ENCODE measurements around the gene MRPL49.
"Not testable (repeated sequence)": the region's sequence is repeated elsewhere in the genome, so short reads cannot be mapped to it uniquely, and the experiment has no call there.

The MRPL49 gene

DNA sequence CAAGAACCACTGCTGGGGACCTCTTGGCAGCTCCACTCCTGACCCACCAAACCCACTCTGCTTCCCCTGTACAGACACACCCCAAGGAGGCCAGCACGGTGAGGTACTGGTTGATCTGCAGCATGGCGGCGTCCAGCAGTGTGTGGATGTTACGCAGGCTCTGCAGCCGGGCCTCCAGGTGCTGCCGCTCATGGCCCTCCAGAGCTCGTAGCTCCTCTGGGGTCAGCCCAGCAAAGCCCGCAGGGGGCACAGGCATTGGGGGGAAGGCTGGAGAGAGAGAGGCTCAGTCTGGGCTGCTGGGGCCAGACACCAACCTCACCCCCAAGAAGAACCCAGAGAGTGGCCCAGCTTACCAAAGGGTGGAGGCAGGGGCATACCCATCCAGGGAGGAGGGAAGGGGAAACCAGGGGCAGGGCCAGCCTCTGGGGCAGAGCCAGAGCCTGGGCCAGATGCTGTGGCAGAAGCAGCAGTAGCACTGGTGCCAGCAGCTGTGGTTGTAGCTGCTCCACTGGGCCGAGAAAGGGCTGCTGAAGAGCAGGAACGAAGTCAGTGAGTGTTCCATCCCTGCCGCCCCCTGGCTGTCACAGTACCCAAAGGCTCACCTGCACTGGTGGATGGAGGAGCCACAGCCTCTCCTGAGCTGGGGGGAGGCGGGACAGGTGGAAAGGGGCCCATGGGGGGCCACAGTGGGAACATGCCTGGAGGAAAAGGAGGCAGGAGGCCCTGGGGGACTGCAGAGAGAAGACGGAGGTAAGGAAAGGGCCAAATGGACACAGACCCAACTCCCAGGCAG, 7.7 kb downstream of the MRPL49 start:
- DNase-seq (ENCODE audit: low read depth, low spot score): no peak
- H3K4me3 ChIP-seq (ENCODE audit: low read length): no peak overlapping the region

DNA sequence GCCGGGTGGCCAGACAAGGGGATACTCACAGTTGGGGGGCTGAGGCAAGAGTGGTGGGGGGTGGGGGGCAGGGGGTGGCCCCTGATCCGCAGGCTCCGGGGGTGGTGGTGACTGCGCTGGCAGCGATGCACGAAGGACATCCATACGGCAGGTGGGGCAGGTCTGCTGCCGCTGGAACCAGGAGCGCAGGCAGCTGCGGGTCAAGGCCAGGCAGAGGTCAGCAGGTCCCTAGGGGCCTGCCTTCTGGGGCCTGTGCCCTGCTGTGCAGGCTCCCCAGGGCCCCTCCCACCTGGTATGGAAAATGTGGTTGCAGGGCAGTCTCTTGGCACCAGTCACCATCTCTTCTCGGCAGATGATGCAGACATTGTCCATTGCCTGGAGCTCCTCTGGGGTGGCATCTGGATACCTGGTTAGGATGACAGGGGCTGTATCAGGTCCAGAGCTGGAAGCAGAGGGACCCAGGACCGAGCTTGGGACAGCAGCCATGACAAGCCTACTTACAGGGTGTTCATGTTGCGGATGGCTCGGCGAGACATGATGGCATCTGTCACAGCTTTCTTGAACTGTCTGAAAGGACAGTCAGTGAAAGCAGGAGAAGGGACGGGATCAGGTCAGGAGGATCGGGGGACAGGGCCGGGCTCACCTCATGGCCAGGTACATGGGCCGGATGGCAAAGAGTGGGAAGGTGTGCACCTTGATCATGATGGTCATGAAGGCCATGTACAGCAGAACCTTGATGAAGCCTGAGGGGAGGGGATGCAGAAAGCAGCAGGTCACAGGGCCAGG, 8.7 kb downstream of the MRPL49 start:
- no peak overlapping the region for H3K4me3 ChIP-seq (ENCODE audit: low read length)

DNA sequence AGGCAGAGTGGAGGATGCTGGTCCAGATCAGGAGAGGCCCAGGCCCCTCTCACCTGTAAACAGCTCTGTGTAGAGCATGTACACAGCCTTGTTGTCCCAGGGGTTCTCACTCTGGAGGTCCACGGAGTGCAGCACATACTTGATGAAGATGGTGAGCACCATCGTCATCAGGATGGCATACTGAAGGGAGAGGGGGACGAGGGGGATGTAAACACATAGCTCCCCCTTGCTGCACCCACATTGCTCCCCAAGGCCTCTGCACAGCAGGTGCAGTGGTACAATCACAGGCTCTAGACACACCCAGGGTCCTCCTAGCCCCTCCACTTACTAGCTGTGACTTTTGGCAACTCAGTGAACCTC, 9.3 kb downstream of the MRPL49 start:
- H3K4me3 ChIP-seq (ENCODE audit: low read length): no peak overlapping the region
- no peak for DNase-seq (ENCODE audit: low read depth, low spot score)

More for the DNA sequence above, 8.7 kb downstream of the MRPL49 start:
- no peak for DNase-seq (ENCODE audit: low read depth, low spot score)

DNA sequence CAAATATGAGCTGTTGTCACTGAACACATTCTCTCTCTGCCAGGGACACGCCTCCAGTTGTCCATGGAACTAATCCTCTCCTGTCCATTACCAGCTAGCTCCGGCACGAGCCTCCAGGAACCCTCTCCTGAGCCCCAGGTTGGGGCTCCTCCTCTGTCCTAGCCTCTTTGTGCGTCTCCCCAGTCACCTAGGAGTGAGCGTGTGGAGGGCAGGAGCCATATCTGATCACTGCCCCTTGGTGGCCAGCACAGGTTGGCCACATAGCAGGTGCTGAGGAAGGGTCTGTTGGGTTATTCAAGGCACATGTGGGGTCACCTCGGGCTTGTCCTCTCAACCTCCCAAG, 9.7 kb downstream of the MRPL49 start:
- no peak overlapping the region for H3K4me3 ChIP-seq (ENCODE audit: low read length)
- no peak for DNase-seq (ENCODE audit: low read depth, low spot score)

DNA sequence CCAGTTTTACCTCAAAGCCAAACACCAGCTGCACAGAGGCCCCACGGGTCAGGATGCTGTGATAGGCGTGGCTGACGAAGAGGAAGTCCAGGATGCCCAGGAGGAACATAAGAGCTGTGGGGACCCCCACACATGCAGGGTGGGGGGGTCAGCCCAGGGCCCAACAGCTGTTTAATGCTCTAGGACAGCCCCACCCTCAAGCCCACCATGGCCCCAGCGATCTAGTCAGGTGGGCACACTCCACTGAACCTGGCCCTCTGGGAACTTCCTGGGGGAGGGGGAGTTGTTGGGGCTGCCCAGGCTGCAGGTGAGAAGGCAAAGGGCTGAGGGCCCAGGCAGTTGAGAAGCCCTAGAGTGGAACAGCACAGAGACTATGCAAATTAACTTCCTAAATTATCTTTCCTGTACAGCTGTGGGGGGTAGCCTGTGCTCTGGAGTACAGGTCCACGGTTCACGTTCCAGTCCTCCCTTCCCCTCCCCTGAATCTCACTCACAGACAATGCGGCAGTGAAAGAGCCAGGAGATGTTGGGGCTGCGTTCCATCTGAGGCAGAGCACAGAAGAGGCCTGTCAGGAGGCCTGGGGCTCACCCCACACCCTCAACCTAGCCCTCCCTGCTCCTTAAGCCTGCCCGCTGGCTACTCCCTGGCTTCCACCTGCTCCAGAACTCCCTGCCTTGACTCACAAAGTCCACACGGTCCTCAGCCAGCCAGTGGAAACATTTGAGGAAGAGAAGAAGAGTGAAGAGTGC, 10.3 kb downstream of the MRPL49 start:
- no peak overlapping the region for H3K4me3 ChIP-seq (ENCODE audit: low read length)

DNA sequence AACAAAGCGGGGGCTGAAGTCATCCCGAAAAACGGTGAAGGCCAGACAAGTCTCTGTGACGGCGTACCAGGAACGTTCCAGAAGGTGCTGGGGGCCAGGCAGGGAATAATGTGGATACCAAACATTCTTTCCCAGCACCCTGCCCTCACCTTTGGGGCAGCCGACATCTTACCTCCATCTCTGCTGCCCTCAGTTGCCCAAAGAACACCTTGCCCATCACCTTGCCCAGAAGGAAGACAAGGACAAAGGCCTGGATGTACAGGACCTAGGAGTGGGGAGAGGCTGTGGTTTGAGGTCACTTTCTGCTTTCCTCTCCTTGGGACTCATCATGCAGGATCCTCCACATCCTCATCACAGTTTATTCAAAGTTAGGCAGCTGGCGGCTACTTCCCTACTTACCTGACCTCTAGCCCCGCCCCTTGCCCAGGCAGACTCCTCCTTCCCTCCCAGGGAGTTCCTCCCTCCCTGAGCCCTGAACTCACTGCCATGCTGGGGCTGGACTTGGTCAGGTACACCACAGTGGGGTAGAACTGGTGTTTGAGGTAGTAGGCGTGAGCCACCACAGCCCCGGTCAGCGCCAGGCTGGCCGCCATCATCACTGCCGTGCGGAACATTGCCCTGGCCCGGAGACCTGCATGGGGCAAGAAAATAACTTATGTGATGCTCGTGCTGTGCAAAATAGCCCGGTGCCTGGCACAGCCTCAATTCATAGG, 11.0 kb downstream of the MRPL49 start:
- DNase-seq (ENCODE audit: low read depth, low spot score): no peak
- peak overlapping the region; percentile 88 for H3K4me3 ChIP-seq (ENCODE audit: low read length)

More for the DNA sequence above, 10.3 kb downstream of the MRPL49 start:
- no peak for DNase-seq (ENCODE audit: low read depth, low spot score)

DNA sequence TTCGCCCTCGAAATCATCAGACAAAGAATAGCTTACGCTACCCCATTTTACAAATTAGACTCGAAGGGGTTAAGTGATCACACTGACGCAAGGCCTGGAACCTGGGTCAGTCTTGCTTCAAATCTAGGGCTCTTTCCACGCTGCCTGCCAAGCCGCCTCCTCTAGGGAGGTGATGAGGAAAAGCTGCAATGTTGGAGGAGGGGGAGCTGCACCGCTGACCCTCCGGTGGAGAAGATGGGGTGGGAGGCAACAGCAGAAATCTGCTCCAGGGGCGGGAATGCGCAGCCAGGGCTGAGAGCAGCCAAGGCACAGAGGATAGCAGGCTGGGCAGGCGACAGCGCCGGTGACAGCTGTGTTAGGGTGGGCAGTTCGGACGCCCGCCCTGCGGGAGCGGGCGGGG, 11.6 kb downstream of the MRPL49 start:
- DNase-seq (ENCODE audit: low read depth, low spot score): no peak
- peak overlapping the region; percentile 88 for H3K4me3 ChIP-seq (ENCODE audit: low read length)

DNA sequence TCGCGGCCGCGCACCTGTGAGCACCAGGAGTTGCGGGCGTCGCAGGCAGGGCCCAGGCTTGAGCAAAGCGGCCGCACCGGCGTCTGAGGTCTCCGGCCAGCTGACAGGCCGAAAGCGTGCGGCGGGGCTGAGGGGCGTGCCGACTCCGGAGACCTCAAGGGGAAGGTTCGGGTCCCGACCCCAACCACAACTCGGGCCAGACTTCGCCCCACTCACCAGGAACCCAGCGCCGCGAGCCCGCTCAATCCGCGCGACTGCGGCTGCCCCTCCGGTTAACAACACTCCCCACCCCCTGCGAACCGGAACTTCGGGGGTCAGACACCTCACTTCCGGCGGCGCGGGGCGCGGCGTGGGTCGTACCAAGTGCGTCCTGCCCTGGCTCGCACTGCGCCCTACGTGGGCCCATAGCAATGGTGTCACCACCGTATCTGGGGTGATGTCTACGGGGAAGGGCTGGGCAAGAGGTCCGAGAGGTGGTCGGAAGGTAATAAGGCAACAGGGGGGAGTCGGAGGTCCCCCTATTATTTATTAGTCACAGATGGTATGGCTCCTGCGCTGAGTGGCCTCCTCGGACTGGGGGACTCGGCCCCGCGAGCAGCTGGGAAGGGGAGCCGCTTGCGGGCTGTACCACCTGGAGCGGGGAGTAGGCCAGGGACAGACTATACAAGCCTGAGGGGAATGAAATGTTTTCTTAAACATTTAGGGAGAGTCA, 12.3 kb downstream of the MRPL49 start, which contains the start of gene SYVN1:
Gene SYVN1 (minus strand): TSS at position 280 of the 712 bp plus-strand sequence. CDS start 918 bp downstream, outside the sequence.
- peak within 1 kb of the TSS; percentile 88 for H3K4me3 ChIP-seq (ENCODE audit: low read length)
- peak; percentile 80 for DNase-seq (ENCODE audit: low read depth, low spot score)

DNA sequence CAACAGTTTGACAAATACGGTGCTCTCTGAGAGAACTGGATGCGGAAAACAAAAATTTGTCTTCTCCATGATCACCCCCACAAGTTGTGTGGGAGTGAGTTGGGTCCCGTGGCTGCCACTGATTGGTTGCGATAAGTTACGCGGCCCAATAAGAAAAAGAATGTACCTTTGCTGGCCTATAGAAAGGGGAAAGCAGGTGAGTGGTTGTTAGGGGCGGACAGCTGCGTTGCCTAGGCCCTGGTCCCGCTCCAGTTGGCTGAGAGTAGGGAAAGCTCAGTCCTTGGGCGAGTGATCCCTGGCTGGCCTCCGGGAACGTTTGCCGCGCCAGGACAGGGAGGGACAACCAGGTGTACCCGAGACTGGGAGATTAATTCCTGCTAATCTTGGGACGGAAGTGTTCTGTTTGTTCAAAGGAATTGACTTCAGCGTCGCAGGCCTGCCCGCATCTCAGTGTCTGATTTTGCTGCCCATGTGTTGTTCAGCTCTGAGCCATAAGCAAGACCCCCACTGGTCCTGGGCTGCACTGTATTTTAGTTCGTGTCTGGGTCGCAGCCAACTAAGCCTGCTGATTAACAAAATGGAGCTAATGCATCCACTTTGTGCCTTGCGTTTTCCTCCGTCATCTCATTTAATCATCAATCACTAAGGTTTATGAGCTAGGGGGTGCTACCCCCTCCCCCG, 13.0 kb downstream of the MRPL49 start:
- peak; percentile 94 for DNase-seq (ENCODE audit: low read depth, low spot score)

DNA sequence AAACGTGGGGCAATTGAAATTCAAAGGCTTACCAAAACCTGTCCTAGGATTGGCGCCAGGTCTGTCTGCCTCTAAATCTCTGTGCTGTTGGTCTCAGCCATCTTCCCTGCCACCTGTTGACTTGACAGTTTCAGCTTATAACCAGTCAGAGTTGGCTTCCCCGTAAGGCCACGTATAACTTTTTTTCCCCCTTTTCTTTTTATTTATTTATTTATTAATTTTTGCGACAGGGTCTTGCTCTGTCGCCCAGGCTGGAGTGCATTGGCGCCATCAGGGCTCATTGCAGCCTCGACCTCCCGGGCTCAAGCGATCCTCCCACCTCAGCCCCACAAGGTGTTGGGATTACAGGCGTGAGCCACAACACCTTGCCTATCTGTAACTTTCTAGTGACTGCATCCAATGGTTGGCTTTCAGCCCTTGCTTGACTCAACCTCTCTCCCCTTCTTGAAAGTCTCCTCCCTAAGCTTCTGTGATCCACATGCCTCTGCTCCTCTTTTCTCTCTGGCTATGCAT, 13.6 kb downstream of the MRPL49 start:
- no peak for DNase-seq (ENCODE audit: low read depth, low spot score)
- peak overlapping the region; percentile 88 for H3K4me3 ChIP-seq (ENCODE audit: low read length)

More for the DNA sequence above, 13.0 kb downstream of the MRPL49 start:
- H3K4me3 ChIP-seq (ENCODE audit: low read length): peak overlapping the region; percentile 88

DNA sequence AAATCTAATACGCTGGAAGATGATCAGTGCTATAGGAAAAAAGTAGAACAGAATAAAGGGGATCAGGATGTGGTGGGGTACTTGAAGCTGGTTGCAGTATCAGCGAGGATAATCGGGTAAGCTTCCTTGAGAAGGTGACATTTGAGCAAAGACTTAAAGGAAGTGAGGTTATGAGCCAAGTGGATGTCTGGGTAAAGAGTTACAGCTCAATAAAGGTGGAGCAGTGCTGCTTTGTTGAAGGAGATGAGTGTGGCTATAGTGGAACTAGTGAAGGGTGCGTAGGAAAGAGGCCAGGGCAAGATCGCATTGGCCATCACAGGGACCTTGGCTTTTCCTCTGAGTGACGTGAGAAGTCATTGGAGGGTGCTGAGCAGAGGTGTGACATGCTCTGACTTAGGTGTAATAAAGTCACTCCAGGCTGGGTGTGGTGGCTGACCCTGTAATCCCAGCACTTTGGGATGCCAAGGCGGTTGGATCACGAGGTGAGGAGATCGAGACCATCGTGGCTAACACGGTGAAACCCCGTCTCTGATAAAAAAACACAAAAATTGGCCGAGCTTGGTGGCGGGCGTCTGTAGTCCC, 14.5 kb downstream of the MRPL49 start:
- DNase-seq (ENCODE audit: low read depth, low spot score): no peak

DNA sequence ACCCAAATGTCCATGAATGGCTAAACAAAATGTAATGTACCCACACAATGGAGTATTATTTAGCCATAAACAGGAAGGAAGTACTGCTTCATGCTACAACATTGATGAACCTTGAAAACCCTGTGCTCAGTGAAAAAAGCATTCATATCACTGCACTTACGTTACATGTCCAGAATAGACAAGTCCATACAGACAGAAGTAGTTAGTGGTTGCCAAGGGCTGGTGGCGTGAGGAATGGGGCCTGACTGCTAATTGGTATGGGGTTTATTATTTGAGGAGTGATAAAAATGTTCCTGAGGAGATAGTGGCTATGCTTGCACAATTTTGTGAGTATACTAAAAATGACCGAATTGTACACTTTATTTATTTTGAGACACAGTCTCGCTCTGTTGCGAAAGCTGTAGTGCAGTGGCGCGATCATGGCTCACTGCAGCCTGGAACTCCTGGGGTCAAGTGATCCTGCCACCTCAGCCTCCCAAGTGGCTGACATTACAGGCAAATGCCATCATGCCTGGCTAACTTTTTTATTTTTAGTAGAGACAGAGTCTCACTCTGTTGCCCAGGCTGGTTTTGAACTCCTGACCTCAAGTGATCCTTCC, 19.9 kb downstream of the MRPL49 start:
- DNase-seq (ENCODE audit: low read depth, low spot score): no peak

More for the DNA sequence above, 14.5 kb downstream of the MRPL49 start:
- H3K4me3 ChIP-seq (ENCODE audit: low read length): no peak overlapping the region

DNA sequence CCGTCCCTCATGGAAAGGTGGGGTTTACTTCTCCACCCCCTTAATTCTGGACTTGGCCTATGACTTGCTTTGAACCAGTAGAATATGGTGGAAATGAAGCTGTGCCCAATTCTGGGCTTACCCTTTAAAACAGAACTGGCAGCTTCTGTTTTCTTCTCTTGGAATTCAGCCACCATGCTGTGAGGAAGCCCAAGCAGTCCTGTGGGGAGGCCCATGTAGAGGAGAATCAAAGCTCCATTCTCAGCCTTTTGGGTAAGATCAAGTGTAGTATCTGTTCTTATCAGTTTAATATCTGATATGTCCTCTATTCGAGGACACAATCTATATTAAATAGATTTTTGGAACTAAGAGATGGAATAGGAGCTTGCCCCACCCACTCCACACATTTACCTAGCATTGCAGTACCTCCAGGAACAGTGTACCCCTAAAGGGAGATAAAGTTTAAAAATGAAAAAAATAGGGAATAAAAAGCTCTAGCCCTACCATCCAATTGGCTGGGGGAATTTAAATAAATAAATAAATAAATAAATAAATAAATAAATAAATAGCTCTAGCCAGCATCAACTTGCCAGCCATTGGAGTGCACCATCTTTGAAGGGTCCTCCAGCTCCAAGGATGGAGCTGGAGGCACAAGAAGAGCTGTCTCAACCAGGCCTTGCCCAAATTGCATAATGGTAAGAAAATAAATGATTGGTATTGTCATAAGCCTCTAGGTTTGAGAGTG, 25.4 kb downstream of the MRPL49 start:
- no peak for DNase-seq (ENCODE audit: low read depth, low spot score)
- H3K4me3 ChIP-seq (ENCODE audit: low read length): no peak overlapping the region

More for the DNA sequence above, 19.9 kb downstream of the MRPL49 start:
- H3K4me3 ChIP-seq (ENCODE audit: low read length): no peak overlapping the region

DNA sequence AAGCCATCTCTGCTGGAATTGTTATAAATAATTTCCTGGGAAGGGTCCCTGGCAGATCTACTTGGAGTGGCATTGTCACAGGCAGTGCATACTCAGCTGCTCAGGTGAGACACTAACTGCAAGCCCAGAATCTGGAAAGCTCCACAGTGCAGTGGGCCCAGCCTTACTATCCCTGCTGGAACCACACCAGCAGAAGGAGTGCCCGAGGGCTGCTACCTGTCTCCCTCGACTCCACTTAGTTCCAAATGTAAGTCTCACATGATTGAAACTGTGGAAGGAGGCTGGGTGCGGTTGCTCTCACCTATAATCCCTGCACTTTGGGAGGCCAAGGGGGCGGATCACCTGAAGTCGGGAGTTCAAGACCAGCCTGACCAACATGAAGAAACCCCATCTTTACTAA, 26.5 kb downstream of the MRPL49 start:
- DNase-seq (ENCODE audit: low read depth, low spot score): no peak

DNA sequence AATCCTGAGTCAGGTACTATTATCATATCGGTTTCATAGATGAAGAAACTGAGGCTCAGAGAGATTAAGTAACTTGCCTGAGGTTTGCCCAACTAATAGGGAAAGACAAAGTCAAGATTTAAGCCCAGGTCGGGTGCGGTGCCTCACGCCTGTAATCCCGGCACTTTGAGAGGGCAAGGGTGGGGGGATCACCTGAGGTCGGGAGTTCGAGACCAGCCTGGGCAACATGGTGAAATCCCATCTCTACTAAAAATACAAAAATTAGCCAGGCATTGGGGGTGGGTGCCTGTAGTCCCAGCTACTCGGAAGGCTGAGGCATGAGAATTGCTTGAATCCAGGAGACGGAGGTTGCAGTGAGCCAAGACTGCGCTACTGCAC, 28.0 kb downstream of the MRPL49 start:
- not testable (repeated sequence) for DNase-seq (ENCODE audit: low read depth, low spot score); H3K4me3 ChIP-seq (ENCODE audit: low read length)

More for the DNA sequence above, 26.5 kb downstream of the MRPL49 start:
- H3K4me3 ChIP-seq (ENCODE audit: low read length): no peak overlapping the region

DNA sequence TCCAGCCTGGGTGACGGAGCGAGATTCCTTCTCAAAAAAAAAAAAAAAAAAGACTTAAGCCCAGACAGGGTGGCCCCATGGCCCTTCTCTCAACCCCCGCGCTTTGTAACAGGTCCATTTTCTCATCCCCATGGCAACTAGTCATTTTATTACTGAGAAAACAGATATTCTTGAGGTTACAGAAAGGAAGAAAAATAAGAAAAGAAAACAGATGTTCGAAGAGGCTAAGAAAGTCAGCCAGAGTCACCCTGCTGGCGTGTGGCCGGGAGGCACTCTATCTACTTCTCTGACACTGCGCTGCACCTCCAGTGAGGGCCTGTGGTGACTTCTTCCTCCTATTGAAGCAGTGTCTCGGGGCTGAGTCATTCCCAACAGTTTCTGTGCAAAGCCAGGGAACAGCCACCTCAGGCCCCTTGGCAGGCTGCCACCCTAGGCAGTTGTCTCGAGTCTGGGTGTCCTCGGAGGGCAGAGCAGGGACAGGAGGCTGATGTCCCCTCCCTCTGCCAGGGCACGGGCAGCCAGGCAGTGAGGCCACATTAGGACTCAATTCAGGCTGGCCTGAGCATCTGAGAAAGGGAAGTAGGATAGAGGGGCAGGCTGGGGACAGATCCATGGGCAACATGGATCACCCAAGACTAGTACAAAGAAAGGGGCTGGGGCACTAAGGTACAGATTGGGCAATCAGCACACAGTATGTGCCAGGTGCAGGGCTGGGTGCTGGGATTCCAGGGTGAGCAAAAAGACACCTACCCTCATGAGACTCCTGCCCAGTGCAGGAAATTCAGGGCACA, 28.6 kb downstream of the MRPL49 start:
- H3K4me3 ChIP-seq (ENCODE audit: low read length): no peak overlapping the region
- DNase-seq (ENCODE audit: low read depth, low spot score): no peak

All from Jurkat, Clone E6-1 (cell line).